ENCODE data around the gene CDH7.

The CDH7 gene

GRCh38 chr18:65791719-65792118, 40.9 kb downstream of the CDH7 start:
- H3K4me3 ChIP-seq (replicated peaks; ENCODE audit: low read depth, low read length) = no peak overlapping the region
- TF ChIP-seq CTCF (IDR thresholded peaks at IDR 0.05; ENCODE audit: low read depth, low read length, missing control alignments) = no peak
- DNase-seq (ENCODE audit: extremely low read depth, low read depth) = no peak

- H3K4me3 ChIP-seq (replicated peaks; ENCODE audit: low read depth, low read length) = no peak overlapping the region
- DNase-seq (ENCODE audit: extremely low read depth, low read depth) = no peak
- no peak for TF ChIP-seq CTCF (IDR thresholded peaks at IDR 0.05; ENCODE audit: low read depth, low read length, missing control alignments)
These were observed 41.8 kb downstream of the CDH7 start for GRCh38 chr18:65792456-65793074.

- no peak for TF ChIP-seq CTCF (IDR thresholded peaks at IDR 0.05; ENCODE audit: low read depth, low read length, missing control alignments)
- no peak overlapping the region for H3K4me3 ChIP-seq (replicated peaks; ENCODE audit: low read depth, low read length)
- no peak for DNase-seq (ENCODE audit: extremely low read depth, low read depth)
These were observed 57.9 kb downstream of the CDH7 start for GRCh38 chr18:65808759-65809158.

- no peak for TF ChIP-seq CTCF (IDR thresholded peaks at IDR 0.05; ENCODE audit: low read depth, low read length, missing control alignments)
- DNase-seq (ENCODE audit: extremely low read depth, low read depth) = no peak
These were observed 60.5 kb downstream of the CDH7 start for GRCh38 chr18:65811307-65811706.

DNA sequence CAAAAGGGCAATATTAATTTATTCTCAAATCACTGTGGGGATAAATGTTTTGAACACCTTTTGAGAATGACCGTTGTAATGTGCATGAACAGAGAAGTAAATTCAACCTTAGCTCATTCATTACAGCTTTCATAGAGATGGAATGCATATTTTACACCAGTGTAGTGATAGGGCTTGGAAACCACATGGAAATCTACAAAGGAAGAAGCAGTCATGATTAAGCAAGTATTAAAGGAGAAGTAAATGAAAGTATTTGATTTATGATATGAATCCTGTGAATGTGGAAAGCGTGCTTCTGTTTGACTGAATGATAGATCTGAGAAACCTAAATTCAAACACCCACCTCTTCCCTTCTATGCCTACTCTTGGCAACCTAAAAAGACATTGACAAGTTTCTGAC, 64.7 kb downstream of the CDH7 start:
- no peak for DNase-seq (ENCODE audit: extremely low read depth, low read depth)
- TF ChIP-seq CTCF (IDR thresholded peaks at IDR 0.05; ENCODE audit: low read depth, low read length, missing control alignments) = no peak

More at GRCh38 chr18:65811307-65811706, 60.5 kb downstream of the CDH7 start:
- H3K4me3 ChIP-seq (replicated peaks; ENCODE audit: low read depth, low read length) = no peak overlapping the region

GRCh38 chr18:65817178-65817577, 66.4 kb downstream of the CDH7 start:
- TF ChIP-seq CTCF (IDR thresholded peaks at IDR 0.05; ENCODE audit: low read depth, low read length, missing control alignments) = no peak
- H3K4me3 ChIP-seq (replicated peaks; ENCODE audit: low read depth, low read length) = no peak overlapping the region
- DNase-seq (ENCODE audit: extremely low read depth, low read depth) = no peak

More for the DNA sequence above, 64.7 kb downstream of the CDH7 start:
- no peak overlapping the region for H3K4me3 ChIP-seq (replicated peaks; ENCODE audit: low read depth, low read length)

- H3K4me3 ChIP-seq (replicated peaks; ENCODE audit: low read depth, low read length) = no peak overlapping the region
- no peak for TF ChIP-seq CTCF (IDR thresholded peaks at IDR 0.05; ENCODE audit: low read depth, low read length, missing control alignments)
These were observed 71.1 kb downstream of the CDH7 start for GRCh38 chr18:65821911-65822310.

More at GRCh38 chr18:65821911-65822310, 71.1 kb downstream of the CDH7 start:
- no peak for DNase-seq (ENCODE audit: extremely low read depth, low read depth)

Data from HFF-Myc (cell line).